Hippocampal formation (tissue), 2 donors: ENCODE data around the gene ADAMTS3.
"Not testable (repeated sequence)": the region's sequence is repeated elsewhere in the genome, so short reads cannot be mapped to it uniquely, and the experiment has no call there.

Experiments used
- DNase-seq, 2 donors: peaks; one replicate each; lab custom pipeline; 2025; lab: John Stamatoyannopoulos, UW

The ADAMTS3 gene

DNA sequence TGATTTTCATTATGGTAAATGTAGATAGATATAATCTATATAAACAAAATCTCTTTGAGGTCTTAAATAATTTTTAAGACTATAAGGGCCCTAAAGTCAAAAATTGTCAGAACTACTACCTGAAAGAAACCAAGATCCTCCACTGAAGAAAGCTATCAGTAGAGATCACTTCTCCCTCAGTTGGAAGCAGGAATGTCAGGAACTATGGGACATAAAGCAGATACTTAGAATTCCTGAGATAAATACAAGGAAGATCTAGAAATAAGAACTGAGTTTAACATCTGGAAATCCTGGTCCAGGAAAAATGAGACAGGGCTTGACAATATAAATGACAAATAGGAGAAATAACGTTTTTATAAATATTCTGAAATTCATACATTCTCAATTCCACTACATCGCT, 97.2 kb downstream of the ADAMTS3 start:
- no peak for DNase-seq

DNA sequence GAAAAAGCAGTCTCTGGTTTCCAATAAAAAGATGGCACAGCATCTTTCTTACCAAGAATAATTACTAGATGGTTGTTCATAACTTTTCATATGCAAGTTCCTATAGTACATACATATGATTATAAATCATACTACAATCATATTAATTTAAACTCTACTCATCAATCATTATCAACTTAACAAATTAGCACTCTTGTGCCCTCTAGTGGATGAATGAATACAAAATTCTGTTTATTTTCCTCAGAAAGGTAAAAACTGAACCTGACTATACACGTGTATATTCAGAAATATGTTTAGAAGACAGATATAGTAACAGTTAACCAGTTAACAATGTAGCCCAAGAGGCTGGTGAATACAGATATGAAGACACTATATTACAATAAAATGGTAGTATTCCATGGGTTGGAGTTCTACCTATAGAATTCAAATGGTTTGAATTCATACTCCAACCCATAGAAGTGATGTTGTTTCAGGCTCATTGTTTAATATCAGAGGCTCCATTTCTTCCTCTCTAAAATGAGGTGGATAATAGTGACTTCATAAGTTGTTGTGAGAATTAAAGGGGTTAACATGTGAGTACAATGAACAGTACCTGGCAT, 100.0 kb downstream of the ADAMTS3 start:
- DNase-seq: peak in 1 of 2 donors; percentile 7

DNA sequence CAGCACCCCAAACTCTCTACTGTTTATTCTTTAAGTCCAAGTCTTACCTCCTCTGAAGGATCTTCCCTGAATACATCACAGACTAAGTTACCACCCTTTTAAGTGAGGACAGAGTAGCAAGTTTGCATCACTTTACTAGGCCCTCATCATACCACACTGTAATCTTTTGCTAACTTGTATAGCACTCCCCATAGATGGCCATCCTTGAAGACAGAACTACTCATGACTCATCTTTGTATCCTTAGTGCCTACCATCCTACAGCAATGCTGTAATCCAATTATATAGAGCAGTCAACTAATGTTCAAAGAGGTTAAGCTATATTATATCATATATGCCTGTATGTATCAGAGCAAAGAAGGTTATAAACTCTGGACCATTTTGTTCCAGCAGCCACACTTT, 101.4 kb downstream of the ADAMTS3 start:
- no peak for DNase-seq

DNA sequence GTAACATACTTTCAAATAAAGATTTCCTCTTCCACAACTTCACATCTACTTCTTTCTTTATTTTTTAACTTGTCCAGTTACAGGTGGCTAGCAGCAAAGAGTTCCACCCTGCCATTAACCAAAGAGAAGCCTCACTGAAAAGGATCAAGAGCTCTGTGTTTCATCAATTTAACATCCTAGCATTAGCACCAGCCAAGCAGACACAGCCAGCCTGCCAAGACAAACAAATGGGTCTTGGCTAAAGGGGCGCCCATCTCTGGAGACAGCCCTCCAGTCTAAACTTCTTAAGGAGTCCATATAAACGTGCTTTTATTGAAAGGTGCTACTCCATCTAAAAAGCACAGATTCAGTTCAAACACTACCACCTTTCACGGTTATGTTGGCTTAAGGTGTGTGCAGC, 105.3 kb downstream of the ADAMTS3 start:
- DNase-seq: no peak

DNA sequence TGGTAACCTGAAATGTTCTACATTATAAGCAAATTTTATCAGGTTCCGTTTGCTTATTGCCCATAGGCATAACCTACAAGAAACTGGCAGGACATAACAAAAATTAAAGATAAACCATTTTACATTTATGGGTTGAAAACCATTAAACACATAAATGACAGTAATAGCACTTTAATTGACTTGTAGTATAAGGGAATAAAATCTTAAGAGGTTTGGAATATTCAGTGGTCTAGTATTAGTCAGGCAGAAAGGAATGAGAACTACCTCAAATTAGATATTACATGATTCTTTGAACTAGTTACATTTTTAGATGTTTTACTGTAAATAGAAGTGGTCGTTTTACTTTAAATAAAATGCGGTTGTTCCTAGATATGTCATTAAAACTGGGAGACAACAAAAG, 111.9 kb downstream of the ADAMTS3 start:
- DNase-seq: no peak

DNA sequence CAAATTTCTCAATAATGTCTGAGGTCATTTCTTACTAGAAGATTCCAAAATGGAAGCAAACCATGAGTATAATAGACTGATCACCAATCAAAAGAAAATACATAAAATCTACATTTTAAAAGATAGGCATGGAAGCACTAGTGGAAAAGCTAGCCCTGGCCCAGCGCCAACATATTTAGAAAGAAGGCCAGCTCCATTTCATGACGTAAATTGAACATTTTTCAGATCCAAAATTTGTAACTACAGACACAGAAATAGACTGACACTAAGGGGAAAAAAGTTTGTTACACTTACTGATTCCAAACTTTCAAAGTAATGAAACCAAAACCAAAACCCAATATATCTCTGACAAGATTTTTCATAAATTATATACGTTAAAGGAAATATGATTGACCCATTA, 117.7 kb downstream of the ADAMTS3 start:
- no peak for DNase-seq

DNA sequence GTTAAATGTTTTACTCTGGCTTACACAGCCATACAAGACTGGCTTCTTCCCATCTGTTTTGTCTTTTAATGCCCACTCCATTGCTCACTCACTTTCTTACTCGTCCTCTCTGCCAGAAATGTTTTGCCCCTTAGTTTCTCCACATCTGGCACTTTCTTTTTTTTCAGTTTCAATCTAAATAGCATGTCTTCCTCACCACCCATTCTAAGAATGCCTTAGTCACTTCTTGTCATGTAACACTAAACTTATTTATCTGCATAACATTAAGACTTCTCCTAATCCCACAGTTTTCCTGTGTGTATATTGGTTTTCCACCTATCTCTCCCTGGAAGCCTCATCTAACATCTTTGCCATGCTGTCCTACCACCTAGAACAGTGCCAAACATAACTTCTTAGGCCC, 119.3 kb downstream of the ADAMTS3 start:
- no peak for DNase-seq

DNA sequence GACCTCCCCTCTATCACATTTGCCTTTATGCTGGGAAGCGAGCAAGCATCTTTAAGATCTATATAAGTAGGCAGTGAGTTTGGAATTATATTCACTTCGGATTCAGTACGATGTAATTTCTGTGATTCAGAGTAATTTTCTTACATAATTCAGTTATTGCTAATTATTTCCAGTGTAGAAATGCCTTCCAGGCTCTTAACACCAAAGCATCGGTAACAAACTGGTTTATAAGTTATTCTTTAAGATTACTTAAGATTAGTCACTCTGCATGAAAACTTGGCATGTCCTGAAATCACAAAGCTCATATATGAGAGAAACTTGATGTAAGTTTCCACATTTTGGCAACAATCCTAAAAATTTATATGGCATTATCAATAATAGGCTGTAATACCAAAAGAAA, 120.8 kb downstream of the ADAMTS3 start:
- DNase-seq: no peak

DNA sequence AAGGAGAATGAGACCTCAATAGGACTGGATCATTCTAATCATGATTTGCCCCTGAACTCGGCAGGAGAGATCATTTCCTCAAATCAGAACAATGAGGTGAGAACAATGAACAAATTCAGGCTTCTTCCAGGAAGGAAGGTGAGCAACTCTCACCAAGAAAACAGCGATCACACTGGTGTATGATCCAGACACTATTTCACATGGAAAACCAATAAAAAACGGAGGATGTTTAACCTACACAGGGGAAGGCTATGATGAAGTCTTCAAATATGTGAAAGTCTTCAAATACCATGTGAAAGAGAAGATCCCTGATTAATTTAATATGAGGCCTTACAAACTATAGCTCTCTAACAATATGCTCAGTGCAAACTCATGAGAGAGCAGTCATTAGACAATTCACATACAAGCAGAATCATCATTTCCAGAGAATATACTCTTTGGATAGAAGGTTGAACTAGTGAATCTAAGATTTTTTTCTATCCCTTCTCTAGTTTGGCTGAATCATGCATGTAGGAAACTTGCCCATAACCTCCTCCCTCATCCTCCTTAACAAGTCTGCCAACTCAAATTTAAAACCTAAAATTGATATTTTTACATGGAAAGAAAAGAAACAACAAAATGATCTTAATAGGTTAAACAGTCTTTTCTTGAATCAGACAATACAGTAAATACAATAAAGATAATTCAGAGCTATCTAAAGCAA, 122.5 kb downstream of the ADAMTS3 start:
- no peak for DNase-seq

DNA sequence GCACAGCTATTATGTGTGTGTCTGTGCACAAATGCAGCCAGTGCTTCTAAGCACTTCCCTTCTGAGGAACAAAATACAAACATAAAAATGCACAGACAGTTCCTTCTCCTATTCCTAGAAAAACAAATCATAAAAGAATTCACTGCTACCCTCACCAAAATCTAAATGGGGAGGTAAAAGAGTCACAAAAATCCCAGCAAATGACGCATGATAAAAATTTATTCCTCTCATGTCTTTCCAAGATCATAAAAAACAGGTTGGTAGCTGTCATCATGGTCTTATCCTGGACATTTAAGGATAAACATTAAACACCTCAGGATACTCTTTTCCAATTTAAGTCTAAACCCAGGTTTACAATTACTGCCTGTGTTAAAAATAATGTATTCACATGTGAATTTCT, 124.9 kb downstream of the ADAMTS3 start:
- DNase-seq: no peak

DNA sequence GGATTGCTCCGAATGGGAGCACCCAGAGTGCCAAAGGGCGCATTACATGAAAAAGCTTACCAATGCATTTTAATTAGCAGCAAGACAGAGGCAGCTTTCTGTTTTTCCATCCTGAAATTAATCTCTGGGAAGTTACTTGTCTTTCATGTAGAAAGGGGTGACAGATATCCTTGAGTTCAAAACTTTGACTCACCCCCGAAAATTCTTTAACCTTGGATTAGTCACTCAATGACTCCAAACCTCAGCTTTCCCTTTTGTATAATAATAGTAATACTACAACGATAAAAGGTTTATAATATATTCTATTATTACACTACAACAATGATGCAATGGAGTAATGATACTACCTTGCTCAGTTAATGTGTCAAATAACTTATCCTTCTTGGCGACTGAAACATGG, 126.3 kb downstream of the ADAMTS3 start:
- no peak for DNase-seq

DNA sequence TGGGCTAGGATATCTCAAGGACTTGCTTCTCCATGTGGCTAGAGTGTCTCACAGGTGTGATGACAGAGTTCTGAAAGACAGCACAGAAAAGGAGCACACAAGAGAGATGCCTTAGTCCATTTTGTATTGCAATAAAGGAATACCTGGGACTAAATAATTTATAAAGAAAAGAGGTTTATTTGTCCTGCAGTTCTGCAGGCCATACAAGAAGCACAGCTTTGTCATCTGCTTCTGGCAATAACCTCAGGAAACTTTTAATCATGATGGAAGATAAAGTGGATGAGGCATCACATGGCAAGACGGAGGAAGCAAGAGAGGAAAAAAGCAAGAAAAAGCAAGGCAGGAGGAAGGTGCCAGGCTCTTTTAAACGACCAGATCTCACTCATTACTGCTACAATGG, 126.9 kb downstream of the ADAMTS3 start:
- no peak for DNase-seq

DNA sequence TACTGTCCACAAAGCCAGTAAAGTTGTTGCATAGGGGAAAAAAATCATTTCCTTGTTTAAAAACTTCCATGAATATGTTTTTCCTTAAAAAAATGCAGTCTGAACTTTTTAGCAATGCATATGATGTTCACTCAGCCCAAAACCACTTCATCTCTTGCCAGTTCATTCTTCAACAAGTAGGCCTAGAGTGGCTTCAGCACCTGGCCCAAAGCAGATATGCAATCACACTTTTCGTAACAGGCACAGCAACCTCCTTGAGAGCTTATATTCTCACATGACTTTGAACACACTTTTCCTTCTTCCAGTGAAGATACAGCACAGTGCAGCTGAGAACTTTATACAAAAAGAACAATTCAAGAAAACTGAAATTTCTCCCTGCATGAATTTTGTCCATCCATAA, 128.6 kb downstream of the ADAMTS3 start:
- DNase-seq: no peak

DNA sequence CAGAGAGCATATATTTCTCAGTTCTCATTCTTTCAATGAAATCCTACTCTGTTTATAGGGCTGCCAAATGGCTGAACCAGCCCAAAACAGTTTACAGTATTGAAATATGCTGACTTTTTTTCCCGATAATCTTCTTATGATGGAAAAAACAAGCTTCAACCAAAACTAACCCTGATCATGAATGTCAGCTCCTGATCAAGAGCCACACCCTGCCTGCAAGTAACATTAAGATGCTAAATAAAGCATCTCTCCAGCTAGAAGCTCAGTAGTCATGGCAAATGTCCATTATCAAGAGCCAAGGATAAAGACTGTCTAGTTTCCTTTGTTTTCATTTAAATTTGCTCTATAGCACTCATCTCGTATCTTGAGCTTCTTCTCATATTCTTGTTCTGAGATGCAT, 136.0 kb downstream of the ADAMTS3 start:
- no peak for DNase-seq

DNA sequence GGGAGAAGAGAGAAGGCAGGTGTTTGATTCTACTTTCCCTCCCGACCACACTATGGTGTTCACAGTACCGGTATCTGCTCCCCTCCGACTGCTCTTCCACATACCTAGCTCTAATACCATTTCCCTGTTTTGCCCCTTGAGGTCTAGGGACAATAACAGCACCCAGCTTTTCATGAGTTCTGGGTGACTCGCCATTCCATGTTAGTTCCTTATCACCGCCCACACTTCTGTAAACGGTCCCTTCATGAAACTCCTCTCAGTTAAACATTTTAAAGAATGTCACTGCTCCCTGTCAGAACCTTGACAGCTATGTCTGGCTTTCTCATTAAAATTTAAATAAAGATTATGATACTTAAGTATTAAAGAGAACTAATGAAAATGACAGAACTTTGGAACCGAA, 136.7 kb downstream of the ADAMTS3 start:
- DNase-seq: no peak

DNA sequence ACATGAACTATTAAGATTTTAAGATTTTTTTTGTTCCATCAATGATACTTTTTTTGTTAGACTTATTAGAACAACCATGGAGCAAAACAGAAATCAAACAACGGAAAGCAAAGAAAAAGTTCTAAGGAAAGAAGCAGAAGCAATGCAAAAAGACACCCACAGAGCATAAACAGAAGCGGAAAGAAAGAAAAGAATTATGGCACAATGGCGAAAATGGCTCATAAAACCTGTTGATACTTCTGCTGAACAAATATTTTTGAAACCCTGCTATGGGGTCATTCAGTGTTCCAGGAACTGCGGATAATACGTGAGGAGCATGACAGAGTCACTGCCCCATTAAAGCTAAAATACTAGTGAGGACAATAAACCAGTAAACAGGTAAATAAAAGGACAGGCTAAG, 138.0 kb downstream of the ADAMTS3 start:
- DNase-seq: no peak

DNA sequence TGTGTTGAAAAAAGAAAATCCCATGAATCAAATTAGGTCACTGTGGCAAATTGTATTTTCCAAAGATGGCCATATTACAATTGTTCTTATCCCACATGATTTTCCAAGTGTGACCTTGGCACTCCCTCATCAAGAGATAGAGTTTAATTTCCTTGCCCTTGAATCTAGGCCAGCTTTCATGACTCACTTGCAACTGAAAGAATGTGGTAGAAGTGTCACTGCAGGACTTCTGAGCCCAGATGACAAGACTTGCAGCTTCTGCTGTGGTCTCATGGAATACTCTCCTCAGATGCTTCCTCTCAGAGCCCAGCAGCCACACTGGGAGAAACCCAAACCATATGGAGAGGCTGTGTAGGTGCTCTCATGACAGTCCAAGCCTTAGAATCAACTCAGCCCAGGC, 139.0 kb downstream of the ADAMTS3 start:
- no peak for DNase-seq

DNA sequence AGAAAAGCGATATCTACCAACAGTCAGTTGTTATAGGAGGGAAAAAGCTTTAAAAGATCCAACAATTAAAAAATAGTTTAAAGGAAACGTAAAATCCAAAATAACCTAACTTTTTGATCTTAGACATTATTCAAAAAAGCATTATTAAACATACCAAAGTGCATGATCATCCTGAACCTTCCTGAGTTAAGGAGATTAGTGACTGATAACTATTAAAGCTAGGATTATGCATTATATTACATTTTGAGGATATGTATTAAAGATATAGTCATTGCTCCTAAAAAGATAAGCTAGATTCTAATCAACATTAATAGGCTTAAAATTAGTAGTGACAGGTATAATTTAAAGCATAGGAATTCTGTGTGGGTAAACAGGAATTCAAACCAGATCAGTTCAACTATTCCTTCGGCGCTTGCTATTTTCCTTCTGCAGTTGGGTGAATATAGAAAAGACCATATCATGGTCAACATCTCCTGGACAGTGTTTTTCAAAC, 139.6 kb downstream of the ADAMTS3 start:
- no peak for DNase-seq

DNA sequence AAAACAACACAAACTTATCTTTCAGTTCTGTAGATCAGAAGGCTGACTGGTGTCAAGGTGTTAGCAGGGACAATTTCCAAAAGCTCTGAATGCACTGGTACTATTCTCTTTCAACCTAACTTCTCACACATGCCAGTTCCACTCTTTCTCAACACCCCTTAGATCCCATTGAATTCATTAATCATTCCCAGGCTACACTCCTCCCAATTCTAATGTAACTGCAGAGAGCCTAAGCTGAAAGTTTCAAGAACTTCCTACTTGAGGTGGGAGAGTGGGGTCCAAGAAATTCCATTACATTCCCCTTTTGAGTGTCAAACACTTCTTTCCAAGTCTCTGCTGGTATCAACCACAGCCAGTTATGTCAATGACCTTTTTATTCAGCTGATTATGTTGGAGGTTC, 142.0 kb downstream of the ADAMTS3 start:
- no peak for DNase-seq

DNA sequence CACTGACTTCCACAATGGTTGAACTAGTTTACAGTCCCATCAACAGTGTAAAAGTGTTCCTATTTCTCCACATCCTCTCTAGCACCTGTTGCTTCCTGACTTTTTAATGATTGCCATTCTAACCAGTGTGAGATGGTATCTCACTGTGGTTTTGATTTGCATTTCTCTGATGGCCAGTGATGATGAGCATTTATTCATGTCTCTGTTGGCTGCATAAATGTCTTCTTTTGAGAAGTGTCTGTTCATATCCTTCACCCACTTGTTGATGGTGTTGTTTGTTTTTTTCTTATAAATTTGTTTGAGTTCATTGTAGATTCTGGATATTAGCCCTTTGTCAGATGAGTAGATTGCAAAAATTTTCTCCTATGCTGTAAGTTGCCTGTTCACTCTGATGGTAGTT, 143.1 kb downstream of the ADAMTS3 start:
- not testable (repeated sequence) for DNase-seq

DNA sequence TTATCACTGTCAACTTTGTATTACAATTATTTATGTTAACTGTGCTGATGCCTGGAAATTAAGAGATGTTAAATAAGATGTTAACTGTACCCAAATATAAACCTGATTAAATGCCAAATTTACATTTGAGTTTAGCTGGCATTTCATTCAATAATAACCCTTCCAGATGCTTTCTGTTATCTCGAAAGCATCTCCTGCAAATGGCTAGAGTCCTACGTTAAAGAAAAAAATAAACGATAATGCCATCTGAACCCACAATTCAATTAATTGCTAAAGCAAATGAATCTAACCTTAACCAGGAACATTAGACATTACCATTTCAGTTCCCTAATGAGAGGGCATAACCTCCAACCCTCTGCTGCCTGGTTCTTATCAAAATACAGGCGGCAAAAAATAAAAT, 145.0 kb downstream of the ADAMTS3 start:
- no peak for DNase-seq

DNA sequence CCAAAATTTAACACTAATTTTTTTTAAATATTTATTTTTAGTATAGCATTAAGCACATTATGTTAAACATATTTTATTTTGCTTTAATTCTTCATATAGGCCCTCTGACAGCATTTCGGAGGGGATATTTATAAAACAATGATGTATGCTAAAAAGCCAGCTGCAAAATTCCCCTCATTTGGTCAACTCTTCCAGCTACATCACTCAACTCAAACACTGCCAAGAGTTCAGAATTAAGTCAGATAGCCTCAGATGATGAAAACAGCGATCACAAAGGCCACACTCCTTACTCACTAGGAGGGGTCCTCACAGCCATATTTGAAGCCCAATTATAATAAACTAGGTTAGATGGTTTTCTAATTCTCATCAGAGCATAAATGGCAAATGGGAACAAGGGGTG, 146.6 kb downstream of the ADAMTS3 start:
- DNase-seq: no peak

DNA sequence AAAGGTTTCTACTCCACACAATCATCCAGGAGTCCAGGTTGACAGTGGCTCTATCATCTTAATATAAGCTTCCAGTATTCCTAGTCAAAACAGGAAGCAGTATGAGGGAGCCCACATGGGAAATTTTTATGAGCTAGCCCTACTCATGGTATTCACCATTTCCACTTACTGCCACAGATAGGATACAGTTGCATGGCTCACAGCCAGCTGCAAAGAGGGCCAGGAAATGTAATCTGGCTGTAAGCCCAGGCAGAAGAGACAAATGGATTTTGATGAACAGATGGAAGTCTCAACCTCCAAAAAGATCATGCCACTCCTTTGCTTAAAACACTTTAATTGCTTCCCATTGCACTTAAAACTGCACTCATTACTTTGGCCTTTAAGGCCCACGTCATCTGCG, 150.6 kb downstream of the ADAMTS3 start:
- peak in 1 of 2 donors; percentile 10 for DNase-seq

DNA sequence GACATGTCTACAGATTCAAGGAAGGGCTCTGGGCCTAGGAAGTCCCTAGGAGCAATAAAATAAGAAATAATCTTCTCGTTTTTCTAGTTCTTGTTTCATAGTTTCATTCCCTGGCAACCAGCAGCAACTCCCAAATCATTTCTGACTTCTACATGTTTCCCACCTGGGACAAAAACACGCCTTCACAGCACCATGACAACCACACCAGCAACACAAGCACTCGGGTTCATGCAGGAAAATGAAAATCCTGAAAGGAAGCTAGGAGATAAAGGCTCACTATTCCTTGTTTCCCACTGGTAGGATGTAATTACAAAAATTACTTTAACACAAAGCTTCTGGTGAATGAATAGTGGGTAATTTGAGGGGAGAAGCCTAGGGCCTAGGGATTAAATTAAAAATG, 158.9 kb downstream of the ADAMTS3 start:
- no peak for DNase-seq
